Stomach (tissue), 4 donors: ENCODE results near the gene ADRA2C.

Source experiments
- EP300 ChIP-seq: sonication (generic); formaldehyde crosslinking; IDR thresholded peaks from one replicate; pipeline ENCODE4 v1.6.1; 2017; ENCODE audit warnings: antibody characterized with exemption
- POLR2A ChIP-seq, 4 donors: fragments of 450-650 bp; IDR thresholded peaks; one replicate each; pipeline ENCODE4 v1.6.1; 2016; ENCODE audit warnings: antibody characterized with exemption in 4 of 4, control low read depth in 2 of 4, mild to moderate bottlenecking in 1 of 4, moderate library complexity in 1 of 4
- POLR2AphosphoS5 ChIP-seq, 3 donors: sonication (generic); formaldehyde crosslinking; IDR thresholded peaks; one replicate each; pipeline ENCODE4 v1.6.1; 2016; ENCODE audit warnings: antibody characterized with exemption in 3 of 3
- TF ChIP-seq, protein P1 (sequence below), 7 experiments: fragments of 450-650 bp in 4 of 7; fragments of 200-600 bp in 3 of 7; sonication (generic) in 3 of 7; IDR thresholded peaks; one replicate each; pipeline ENCODE4 v1.5.1; 2016 to 2019; ENCODE audit warnings: antibody characterized with exemption in 7 of 7, control low read depth in 2 of 7, mild to moderate bottlenecking in 1 of 7

- TF ChIP-seq, protein P1, sequence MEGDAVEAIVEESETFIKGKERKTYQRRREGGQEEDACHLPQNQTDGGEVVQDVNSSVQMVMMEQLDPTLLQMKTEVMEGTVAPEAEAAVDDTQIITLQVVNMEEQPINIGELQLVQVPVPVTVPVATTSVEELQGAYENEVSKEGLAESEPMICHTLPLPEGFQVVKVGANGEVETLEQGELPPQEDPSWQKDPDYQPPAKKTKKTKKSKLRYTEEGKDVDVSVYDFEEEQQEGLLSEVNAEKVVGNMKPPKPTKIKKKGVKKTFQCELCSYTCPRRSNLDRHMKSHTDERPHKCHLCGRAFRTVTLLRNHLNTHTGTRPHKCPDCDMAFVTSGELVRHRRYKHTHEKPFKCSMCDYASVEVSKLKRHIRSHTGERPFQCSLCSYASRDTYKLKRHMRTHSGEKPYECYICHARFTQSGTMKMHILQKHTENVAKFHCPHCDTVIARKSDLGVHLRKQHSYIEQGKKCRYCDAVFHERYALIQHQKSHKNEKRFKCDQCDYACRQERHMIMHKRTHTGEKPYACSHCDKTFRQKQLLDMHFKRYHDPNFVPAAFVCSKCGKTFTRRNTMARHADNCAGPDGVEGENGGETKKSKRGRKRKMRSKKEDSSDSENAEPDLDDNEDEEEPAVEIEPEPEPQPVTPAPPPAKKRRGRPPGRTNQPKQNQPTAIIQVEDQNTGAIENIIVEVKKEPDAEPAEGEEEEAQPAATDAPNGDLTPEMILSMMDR (IDR thresholded peaks at IDR 0.05): no peak
- TF ChIP-seq EP300 (no peak), POLR2AphosphoS5 (IDR thresholded peaks at IDR 0.05) (no peak), POLR2A (IDR thresholded peaks at IDR 0.05) (no peak)
These were observed 25.9 kb upstream of the ADRA2C start for GRCh38 chr4:3740256-3740655.
